Stimulated activated CD4-positive, alpha-beta T cell treated with anti-CD3 and anti-CD28 coated beads, Interleukin-4, amount 100 ng/mL, for 1 hour (primary cell): ENCODE data around the gene VRK2.

Experiments used
- DNase-seq: peaks from one replicate; pipeline ENCODE4 v3.0.0-alpha.2; 2020

Gene VRK2

GRCh38 chr2:58046585-58047372, at the start of gene VRK2:
VRK2 (plus strand) TSS chr2:58046806; CDS start chr2:58048832, 2,026 bp downstream.
- DNase-seq: peak; percentile 80

GRCh38 chr2:58006256-58006951, 40.2 kb upstream of the VRK2 start:
- no peak for DNase-seq

- no peak for DNase-seq
Observed at GRCh38 chr2:58006952-58007284, 39.7 kb upstream of the VRK2 start.

GRCh38 chr2:58010599-58010998, 36.0 kb upstream of the VRK2 start:
- no peak for DNase-seq

GRCh38 chr2:58019229-58019628, 27.4 kb upstream of the VRK2 start:
- DNase-seq: no peak

- DNase-seq: no peak
Observed at GRCh38 chr2:58025150-58025933, 21.3 kb upstream of the VRK2 start.

- no peak for DNase-seq
Observed at GRCh38 chr2:58027029-58027428, 19.6 kb upstream of the VRK2 start.

GRCh38 chr2:58030771-58031170, 15.8 kb upstream of the VRK2 start:
- no peak for DNase-seq

GRCh38 chr2:58032016-58032763, 14.4 kb upstream of the VRK2 start:
- no peak for DNase-seq

- DNase-seq: no peak
Observed at GRCh38 chr2:58032764-58033080, 13.9 kb upstream of the VRK2 start.

GRCh38 chr2:58033530-58033929, 13.1 kb upstream of the VRK2 start:
- DNase-seq: no peak

- no peak for DNase-seq
Observed at GRCh38 chr2:58035352-58035751, 11.3 kb upstream of the VRK2 start.

GRCh38 chr2:58039170-58039611, 7.4 kb upstream of the VRK2 start:
- no peak for DNase-seq

- no peak for DNase-seq
Observed at GRCh38 chr2:58042486-58042970, 4.1 kb upstream of the VRK2 start.

- DNase-seq: no peak
Observed at GRCh38 chr2:58044145-58044544, 2.5 kb upstream of the VRK2 start.

- DNase-seq: no peak
Observed at GRCh38 chr2:58045580-58046334, 849 bp upstream of the VRK2 start.

GRCh38 chr2:58046335-58046584, 346 bp upstream of the VRK2 start:
- no peak for DNase-seq

- DNase-seq: no peak
Observed at GRCh38 chr2:58047373-58047935, 848 bp downstream of the VRK2 start.

GRCh38 chr2:58047961-58048360, 1.4 kb downstream of the VRK2 start:
- no peak for DNase-seq

GRCh38 chr2:58051445-58051844, 4.8 kb downstream of the VRK2 start:
- DNase-seq: no peak

- no peak for DNase-seq
Observed at GRCh38 chr2:58052978-58053377, 6.4 kb downstream of the VRK2 start.

GRCh38 chr2:58054264-58054663, 7.7 kb downstream of the VRK2 start:
- DNase-seq: no peak
